GM12878 (cell line): ENCODE data around the gene SACM1L. TPM values are rescaled to one million over a fixed set of nuclear protein-coding genes. Genes with fewer than 3 reads are reported as not detected.

Source experiments
- ATAC-seq: fragments of 200-7000 bp; cut with Tn5 transposase; 3 replicates; pipeline ENCODE4 v1.9.1; 2020; ENCODE audit warnings: mild to moderate bottlenecking, moderate library complexity
- BruUV-seq: library from RNA; stranded (reverse); fragments of 400-500 nt; replicated peaks from 2 replicates; lab custom pipeline; 2021; lab: Mats Ljungman, UMichigan
- CTCF ChIA-PET: fragments of 300-600 bp; sonication (Branson Sonifier 250); formaldehyde crosslinking; extraction: SDS; loops from one replicate; lab custom pipeline; 2021; ENCODE audit warnings: inconsistent platforms; lab: Yijun Ruan, JAX
- POLR2A ChIA-PET: fragments of 350-600 bp; formaldehyde crosslinking; extraction: SDS; loops from one replicate; lab custom pipeline; 2021; ENCODE audit warnings: inconsistent platforms; lab: Charles Lee
- RAD21 ChIA-PET: fragments of 300-600 bp; sonication (Branson Sonifier 250); formaldehyde crosslinking; loops from one replicate; lab custom pipeline; 2023; ENCODE audit warnings: antibody characterized with exemption; ENCODE audit not compliant: unreplicated experiment; lab: Charles Lee
- SMC1A ChIA-PET: fragments of 300-600 bp; sonication (Branson Sonifier 250); formaldehyde crosslinking; loops from one replicate; lab custom pipeline; 2023; ENCODE audit not compliant: unreplicated experiment, uncharacterized antibody; lab: Charles Lee
- DNase-seq: peaks from one replicate; pipeline ENCODE4 v3.0.0-alpha.2; 2011; ENCODE audit warnings: low read depth, low spot score
- FAIRE-seq: peaks from 3 replicates; lab custom pipeline; 2011; peaks lifted over from hg19 to GRCh38; lab: Jason Lieb, UNC
- H2AFZ ChIP-seq: 2 replicates; pipeline ENCODE4 v1.6.0; 2011; ENCODE audit warnings: low read depth, low read length, control low read depth; ENCODE audit not compliant: control insufficient read depth
- H3K27ac ChIP-seq: 2 replicates; pipeline ENCODE4 v1.5.1; 2011; ENCODE audit warnings: control low read depth; ENCODE audit not compliant: control insufficient read depth, insufficient read depth
- H3K27me3 ChIP-seq, 2 experiments: replicated peaks in 1 of 2; 2 replicates each; pipeline versions ENCODE4 v1.6.0 to v1.6.1; 2011; ENCODE audit warnings: low read length in 1 of 2; ENCODE audit not compliant: control insufficient read depth in 2 of 2, insufficient read depth in 2 of 2
- H3K36me3 ChIP-seq, 2 experiments: 2 replicates each; pipeline ENCODE4 v1.5.1; 2011; ENCODE audit warnings: low read length in 1 of 2; ENCODE audit not compliant: control insufficient read depth in 2 of 2, insufficient read depth in 2 of 2
- H3K4me1 ChIP-seq: 2 replicates; pipeline ENCODE4 v1.6.1; 2011; ENCODE audit warnings: mild to moderate bottlenecking, low read length, moderate library complexity, mixed read lengths; ENCODE audit not compliant: control insufficient read depth, insufficient read depth
- H3K4me2 ChIP-seq: 2 replicates; pipeline ENCODE4 v1.6.0; 2011; ENCODE audit warnings: control low read depth; ENCODE audit not compliant: control insufficient read depth, insufficient read depth
- H3K4me3 ChIP-seq: fragments of 200-600 bp; sonication (generic); 2 replicates; pipeline ENCODE4 v1.5.1; 2016
- H3K79me2 ChIP-seq: 2 replicates; pipeline ENCODE4 v1.6.0; 2011; ENCODE audit warnings: low read length; ENCODE audit not compliant: control insufficient read depth, insufficient read depth
- H3K9ac ChIP-seq: 2 replicates; pipeline ENCODE4 v1.8.0; 2011; ENCODE audit warnings: low read length, control low read depth, mixed read lengths; ENCODE audit not compliant: control insufficient read depth, insufficient read depth
- H3K9me3 ChIP-seq: replicated peaks from 3 replicates; pipeline ENCODE4 v1.5.1; 2011; ENCODE audit warnings: mild to moderate bottlenecking, low read length; ENCODE audit not compliant: control insufficient read depth, insufficient read depth
- H4K20me1 ChIP-seq: 2 replicates; pipeline ENCODE4 v1.6.0; 2011; ENCODE audit not compliant: control insufficient read depth, insufficient read depth
- CTCF ChIP-seq, 3 experiments: IDR thresholded peaks in 2 of 3; conservative IDR thresholded peaks in 1 of 3; 2 replicates each; pipeline ENCODE4 v1.5.1; 2011; ENCODE audit warnings: low read depth in 3 of 3, low read length in 3 of 3, mild to moderate bottlenecking in 3 of 3, control low read depth in 2 of 3, moderate library complexity in 2 of 3, inconsistent platforms in 1 of 3, mixed read lengths in 1 of 3; ENCODE audit not compliant: control insufficient read depth in 2 of 3, insufficient read depth in 1 of 3; ENCODE audit errors: extremely low read depth in 1 of 3
- ETV6 ChIP-seq, 2 experiments: fragments of 450-650 bp in 1 of 2; IDR thresholded peaks in 1 of 2; conservative IDR thresholded peaks in 1 of 2; 2 replicates each; pipeline ENCODE4 v1.6.1; 2014; ENCODE audit warnings: antibody characterized with exemption in 1 of 2, borderline replicate concordance in 1 of 2, low read depth in 1 of 2, mild to moderate bottlenecking in 1 of 2, moderate library complexity in 1 of 2
- IRF3 ChIP-seq: fragments of 450-650 bp; IDR thresholded peaks from 2 replicates; pipeline ENCODE4 v1.6.1; 2014; ENCODE audit warnings: mild to moderate bottlenecking
- MTA3 ChIP-seq: IDR thresholded peaks from 2 replicates; pipeline ENCODE4 v1.6.1; 2012; ENCODE audit warnings: low read length, inconsistent platforms, borderline replicate concordance
- NBN ChIP-seq: fragments of 450-650 bp; IDR thresholded peaks from 2 replicates; pipeline ENCODE4 v1.6.1; 2016
- POU2F2 ChIP-seq: IDR thresholded peaks from 3 replicates; pipeline ENCODE4 v1.6.1; 2011; ENCODE audit warnings: low read depth, mild to moderate bottlenecking, low read length, borderline replicate concordance
- ZNF207 ChIP-seq: fragments of 450-650 bp; IDR thresholded peaks from 2 replicates; pipeline ENCODE4 v1.6.1; 2014; ENCODE audit warnings: antibody characterized with exemption, mild to moderate bottlenecking, borderline replicate concordance
- WGBS: methylation state at CpG from one replicate; pipeline ENCODE4 v1.1.6; 2016; ENCODE audit warnings: low lambda C conversion rate; ENCODE audit not compliant: insufficient replicate concordance, insufficient coverage; ENCODE audit errors: missing lambda C conversion rate; 5-methylcytosine and 5-hydroxymethylcytosine counted together
- in situ Hi-C: fragments of 300-500 bp; cut with MboI; formaldehyde crosslinking; loops from 9 replicates; pipeline ENCODE4 v1.14.3; 2018; ENCODE audit warnings: mixed read lengths
- intact Hi-C: fragments of 100-400 bp; cut with micrococcal nuclease; formaldehyde crosslinking; loops from one replicate; pipeline ENCODE4 v1.14.2; 2022; ENCODE audit not compliant: unreplicated experiment
- polyA plus RNA-seq, 11 experiments: library from polyadenylated mRNA; depleted of rRNA in 4 of 11; unstranded in 6 of 11; stranded (reverse) in 5 of 11; fragments of >200 nt; fragmentation: Nextera tagmentation in 4 of 11; fragmentation: Illumina TruSeq in 1 of 11; extraction: Ambion mirVana in 4 of 11; extraction: Trizol in 1 of 11; gene quantifications; 1 replicate in 1 of 11; 2 replicates in 10 of 11; pipeline versions ENCODE4 v1.2.1 to v1.2.3, GENCODE V29; 2011 to 2016; ENCODE audit warnings: inconsistent platforms in 2 of 11, missing spikeins in 2 of 11, low read depth in 1 of 11
- total RNA-seq, 4 experiments: library from RNA; depleted of rRNA in 3 of 4; stranded (reverse); fragments of >200 nt in 3 of 4; fragmentation: Illumina TruSeq in 1 of 4; extraction: Trizol in 1 of 4; gene quantifications; 2 replicates each; pipeline versions ENCODE4 v1.2.1 to v1.2.3, GENCODE V29; 2013 to 2021

The SACM1L gene
- total and polyA plus RNA-seq, 10 of the 15 experiments (the other 5 are each of a cell fraction or from before 2014, with no cell fraction given): 16.5 to 48.3 (median 28.9) TPM

GRCh38 chr3:45779746-45780735 lies 90.8 kb downstream of the SACM1L start (continued):
- TF ChIP-seq CTCF (IDR thresholded peaks at IDR 0.05 in 2 of 3, conservative IDR thresholded peaks at IDR 0.05 in 1 of 3; ENCODE audit: control insufficient read depth in 2 of 3, extremely low read depth in 1 of 3, insufficient read depth in 1 of 3, low read depth in 3 of 3, low read length in 3 of 3) (no peak), IRF3 (no peak), MTA3 (no peak), POU2F2 (no peak), NBN (no peak)

- POLR2A ChIA-PET: no interaction called here
- no peak overlapping the region for H3K4me2 ChIP-seq
- TF ChIP-seq ZNF207 (no peak), ETV6 (conservative IDR thresholded peaks at IDR 0.05 in 1 of 2, IDR thresholded peaks at IDR 0.05 in 1 of 2; ENCODE audit: borderline replicate concordance in 1 of 2, low read depth in 1 of 2) (no peak)
These were observed 92.1 kb downstream of the SACM1L start for GRCh38 chr3:45781271-45781670.

More at GRCh38 chr3:45781271-45781670, 92.1 kb downstream of the SACM1L start:
- H2AFZ ChIP-seq: no peak overlapping the region
- no peak overlapping the region for H3K4me3 ChIP-seq
- no peaks in the 10 kb centered on the region for H3K79me2 ChIP-seq
- no TSS peak for BruUV-seq
- SMC1A ChIA-PET: no interaction called here
- H4K20me1 ChIP-seq: no peaks in the 10 kb centered on the region
- 68% methylated on average over 5 of the region's 5 CpGs for WGBS
- intact Hi-C loops (no loop called here), in situ Hi-C loops (no loop called here)
- H3K27ac ChIP-seq: no peak overlapping the region
- ATAC-seq (no peak), DNase-seq (no peak), FAIRE-seq (no peak)
- H3K9me3 ChIP-seq: no peaks in the 10 kb centered on the region
- 0 out of 4 replicates have a peak, but pooled peaks cover 0 to 3% of the 10 kb centered on the region in 2 experiments for H3K27me3 ChIP-seq
- no peaks in the 10 kb centered on the region for H3K4me1 ChIP-seq
- no peak overlapping the region for H3K9ac ChIP-seq
- RAD21 ChIA-PET: interaction anchor here (1.0 kb wide), 1 partner anchor 297 kb away, joined by 3 read pairs; no protein-coding TSS in a partner anchor
- no peaks in the 10 kb centered on the region for H3K36me3 ChIP-seq
- CTCF ChIA-PET: interaction anchor here (0.6 to 1.0 kb wide), 2 partner anchors 13 to 97 kb away, joined by 3 read pairs; no protein-coding TSS in a partner anchor
